ENCODE results near the gene GIT1. TPM values are rescaled to one million over a fixed set of nuclear protein-coding genes. Genes with fewer than 3 reads are reported as not detected.
A peak's percentile ranks its signal among the peaks of the same experiment; 100 is the strongest.

The GIT1 gene
- polyA plus RNA-seq, 1 donor from 2014 or later = 20.5 TPM

GRCh38 chr17:29624586-29624985, 35.1 kb upstream of the GIT1 start:
- Histone ChIP-seq H3K27me3 (ENCODE audit: insufficient read depth, low read depth, low read length) (peaks cover 21% of the 10 kb centered on the region), H3K36me3 (ENCODE audit: insufficient read depth, low read length) (no peaks in the 10 kb centered on the region), H3K79me2 (replicated peaks; ENCODE audit: insufficient read depth, low read length) (no peaks in the 10 kb centered on the region), H3K9ac (ENCODE audit: low read length) (no peak overlapping the region), H4K20me1 (ENCODE audit: insufficient read depth) (no peaks in the 10 kb centered on the region), H3K9me2 (ENCODE audit: insufficient read depth, low read length) (no peaks in the 10 kb centered on the region), H3K27ac (ENCODE audit: low read length) (no peak overlapping the region), H3F3A (ENCODE audit: insufficient read depth, low read length, poor library complexity, severe bottlenecking) (no peaks in the 10 kb centered on the region), H2AFZ (ENCODE audit: low read depth, low read length) (no peak overlapping the region), H3K4me3 (ENCODE audit: low read length) (no peak overlapping the region), H3K4me2 (ENCODE audit: low read length) (no peak overlapping the region), H3K9me3 (ENCODE audit: low read length) (no peaks in the 10 kb centered on the region)
- TF ChIP-seq, protein P1, sequence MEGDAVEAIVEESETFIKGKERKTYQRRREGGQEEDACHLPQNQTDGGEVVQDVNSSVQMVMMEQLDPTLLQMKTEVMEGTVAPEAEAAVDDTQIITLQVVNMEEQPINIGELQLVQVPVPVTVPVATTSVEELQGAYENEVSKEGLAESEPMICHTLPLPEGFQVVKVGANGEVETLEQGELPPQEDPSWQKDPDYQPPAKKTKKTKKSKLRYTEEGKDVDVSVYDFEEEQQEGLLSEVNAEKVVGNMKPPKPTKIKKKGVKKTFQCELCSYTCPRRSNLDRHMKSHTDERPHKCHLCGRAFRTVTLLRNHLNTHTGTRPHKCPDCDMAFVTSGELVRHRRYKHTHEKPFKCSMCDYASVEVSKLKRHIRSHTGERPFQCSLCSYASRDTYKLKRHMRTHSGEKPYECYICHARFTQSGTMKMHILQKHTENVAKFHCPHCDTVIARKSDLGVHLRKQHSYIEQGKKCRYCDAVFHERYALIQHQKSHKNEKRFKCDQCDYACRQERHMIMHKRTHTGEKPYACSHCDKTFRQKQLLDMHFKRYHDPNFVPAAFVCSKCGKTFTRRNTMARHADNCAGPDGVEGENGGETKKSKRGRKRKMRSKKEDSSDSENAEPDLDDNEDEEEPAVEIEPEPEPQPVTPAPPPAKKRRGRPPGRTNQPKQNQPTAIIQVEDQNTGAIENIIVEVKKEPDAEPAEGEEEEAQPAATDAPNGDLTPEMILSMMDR (IDR thresholded peaks at IDR 0.05; ENCODE audit: poor library complexity, severe bottlenecking) = no peak
- TF ChIP-seq, protein P2, sequence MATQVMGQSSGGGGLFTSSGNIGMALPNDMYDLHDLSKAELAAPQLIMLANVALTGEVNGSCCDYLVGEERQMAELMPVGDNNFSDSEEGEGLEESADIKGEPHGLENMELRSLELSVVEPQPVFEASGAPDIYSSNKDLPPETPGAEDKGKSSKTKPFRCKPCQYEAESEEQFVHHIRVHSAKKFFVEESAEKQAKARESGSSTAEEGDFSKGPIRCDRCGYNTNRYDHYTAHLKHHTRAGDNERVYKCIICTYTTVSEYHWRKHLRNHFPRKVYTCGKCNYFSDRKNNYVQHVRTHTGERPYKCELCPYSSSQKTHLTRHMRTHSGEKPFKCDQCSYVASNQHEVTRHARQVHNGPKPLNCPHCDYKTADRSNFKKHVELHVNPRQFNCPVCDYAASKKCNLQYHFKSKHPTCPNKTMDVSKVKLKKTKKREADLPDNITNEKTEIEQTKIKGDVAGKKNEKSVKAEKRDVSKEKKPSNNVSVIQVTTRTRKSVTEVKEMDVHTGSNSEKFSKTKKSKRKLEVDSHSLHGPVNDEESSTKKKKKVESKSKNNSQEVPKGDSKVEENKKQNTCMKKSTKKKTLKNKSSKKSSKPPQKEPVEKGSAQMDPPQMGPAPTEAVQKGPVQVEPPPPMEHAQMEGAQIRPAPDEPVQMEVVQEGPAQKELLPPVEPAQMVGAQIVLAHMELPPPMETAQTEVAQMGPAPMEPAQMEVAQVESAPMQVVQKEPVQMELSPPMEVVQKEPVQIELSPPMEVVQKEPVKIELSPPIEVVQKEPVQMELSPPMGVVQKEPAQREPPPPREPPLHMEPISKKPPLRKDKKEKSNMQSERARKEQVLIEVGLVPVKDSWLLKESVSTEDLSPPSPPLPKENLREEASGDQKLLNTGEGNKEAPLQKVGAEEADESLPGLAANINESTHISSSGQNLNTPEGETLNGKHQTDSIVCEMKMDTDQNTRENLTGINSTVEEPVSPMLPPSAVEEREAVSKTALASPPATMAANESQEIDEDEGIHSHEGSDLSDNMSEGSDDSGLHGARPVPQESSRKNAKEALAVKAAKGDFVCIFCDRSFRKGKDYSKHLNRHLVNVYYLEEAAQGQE (IDR thresholded peaks at IDR 0.05; ENCODE audit: borderline replicate concordance) = no peak
- TF ChIP-seq MXI1 (conservative IDR thresholded peaks at IDR 0.05; ENCODE audit: poor library complexity, severe bottlenecking) = no peak
- no peak for TF ChIP-seq RAD21 (conservative IDR thresholded peaks at IDR 0.05)
- TF ChIP-seq POLR2AphosphoS5 (IDR thresholded peaks at IDR 0.05) = no peak
- no peak for TF ChIP-seq EP300 (conservative IDR thresholded peaks at IDR 0.05; ENCODE audit: poor library complexity, severe bottlenecking)
- TF ChIP-seq SMC3 (conservative IDR thresholded peaks at IDR 0.05; ENCODE audit: poor library complexity) = no peak
- no peak for TF ChIP-seq EZH2 (IDR thresholded peaks at IDR 0.05; ENCODE audit: borderline replicate concordance, insufficient read depth, low read length, poor library complexity, severe bottlenecking)
- TF ChIP-seq TAF1 (IDR thresholded peaks at IDR 0.05; ENCODE audit: low read depth) = no peak

DNA sequence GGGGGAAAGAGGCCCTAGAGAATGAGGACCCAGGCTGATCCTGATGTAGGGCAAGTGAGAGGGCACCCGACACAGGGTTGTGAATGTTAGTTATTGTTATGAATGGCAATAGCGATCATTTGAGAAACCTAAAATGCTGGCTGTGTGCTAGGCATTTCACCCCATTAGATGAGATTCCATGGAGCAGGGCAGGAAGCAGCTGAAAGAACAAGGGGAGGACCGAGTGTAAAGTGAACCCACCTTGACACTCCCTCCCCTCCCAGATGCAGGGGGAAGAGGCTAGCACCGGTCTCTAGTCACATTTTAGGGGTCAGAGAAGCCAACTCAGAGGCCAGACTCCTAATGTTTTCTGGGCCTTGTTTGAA, 33.8 kb upstream of the GIT1 start:
- Histone ChIP-seq H3K79me2 (replicated peaks; ENCODE audit: insufficient read depth, low read length) (no peaks in the 10 kb centered on the region), H3K4me2 (ENCODE audit: low read length) (no peak overlapping the region), H3K27me3 (ENCODE audit: insufficient read depth, low read depth, low read length) (peaks cover 34% of the 10 kb centered on the region), H3K9me3 (ENCODE audit: low read length) (no peaks in the 10 kb centered on the region), H3K36me3 (ENCODE audit: insufficient read depth, low read length) (no peaks in the 10 kb centered on the region), H2AFZ (ENCODE audit: low read depth, low read length) (no peak overlapping the region), H4K20me1 (ENCODE audit: insufficient read depth) (no peaks in the 10 kb centered on the region), H3K4me3 (ENCODE audit: low read length) (peak overlapping the region; percentile 68), H3F3A (ENCODE audit: insufficient read depth, low read length, poor library complexity, severe bottlenecking) (no peaks in the 10 kb centered on the region), H3K27ac (ENCODE audit: low read length) (no peak overlapping the region), H3K9ac (ENCODE audit: low read length) (peak overlapping the region; percentile 36), H3K9me2 (ENCODE audit: insufficient read depth, low read length) (no peaks in the 10 kb centered on the region)
- no peak for TF ChIP-seq TAF1 (IDR thresholded peaks at IDR 0.05; ENCODE audit: low read depth)
- TF ChIP-seq, protein P2 (IDR thresholded peaks at IDR 0.05; ENCODE audit: borderline replicate concordance) = no peak
- no peak for TF ChIP-seq SMC3 (conservative IDR thresholded peaks at IDR 0.05; ENCODE audit: poor library complexity)
- no peak for TF ChIP-seq EZH2 (IDR thresholded peaks at IDR 0.05; ENCODE audit: borderline replicate concordance, insufficient read depth, low read length, poor library complexity, severe bottlenecking)
- no peak for TF ChIP-seq POLR2AphosphoS5 (IDR thresholded peaks at IDR 0.05)
- TF ChIP-seq MXI1 (conservative IDR thresholded peaks at IDR 0.05; ENCODE audit: poor library complexity, severe bottlenecking) = no peak
- no peak for TF ChIP-seq EP300 (conservative IDR thresholded peaks at IDR 0.05; ENCODE audit: poor library complexity, severe bottlenecking)
- TF ChIP-seq, protein P1 (IDR thresholded peaks at IDR 0.05; ENCODE audit: poor library complexity, severe bottlenecking) = no peak
- no peak for TF ChIP-seq RAD21 (conservative IDR thresholded peaks at IDR 0.05)

Data from neural cell (in vitro differentiated cells).